ENCODE results near the gene ELMOD3.
A peak's percentile ranks its signal among the peaks of the same experiment; 100 is the strongest.
"Not testable (repeated sequence)": the region's sequence is repeated elsewhere in the genome, so short reads cannot be mapped to it uniquely, and the experiment has no call there.

The ELMOD3 gene

GRCh38 chr2:85329701-85330100, 24.9 kb upstream of the ELMOD3 start:
- not testable (repeated sequence) for DNase-seq

GRCh38 chr2:85330839-85331636, 23.5 kb upstream of the ELMOD3 start:
- DNase-seq = peak; percentile 21

GRCh38 chr2:85333877-85334276, 20.7 kb upstream of the ELMOD3 start:
- not testable (repeated sequence) for DNase-seq

- no peak for DNase-seq
These were observed 19.6 kb upstream of the ELMOD3 start for GRCh38 chr2:85334928-85335327.

- no peak for DNase-seq
These were observed 14.3 kb upstream of the ELMOD3 start for GRCh38 chr2:85340034-85340892.

- DNase-seq = no peak
These were observed 13.1 kb upstream of the ELMOD3 start for GRCh38 chr2:85341269-85342029.

GRCh38 chr2:85342156-85342555, 12.4 kb upstream of the ELMOD3 start:
- DNase-seq = no peak

- DNase-seq = not testable (repeated sequence)
These were observed 11.2 kb upstream of the ELMOD3 start for GRCh38 chr2:85343207-85343895.

- DNase-seq = no peak
These were observed 10.1 kb upstream of the ELMOD3 start for GRCh38 chr2:85344356-85344954.

- no peak for DNase-seq
These were observed 7.0 kb upstream of the ELMOD3 start for GRCh38 chr2:85347599-85347998.

GRCh38 chr2:85353876-85354285, 688 bp upstream of the ELMOD3 start:
- DNase-seq = peak; percentile 13

GRCh38 chr2:85355073-85355410, 473 bp downstream of the ELMOD3 start:
- no peak for DNase-seq

- DNase-seq = no peak
These were observed 952 bp downstream of the ELMOD3 start for GRCh38 chr2:85355521-85355920.

GRCh38 chr2:85356186-85356585, 1.6 kb downstream of the ELMOD3 start:
- DNase-seq = no peak

GRCh38 chr2:85357736-85358135, 3.2 kb downstream of the ELMOD3 start:
- DNase-seq = no peak

GRCh38 chr2:85362653-85363387, 8.3 kb downstream of the ELMOD3 start:
- DNase-seq = not testable (repeated sequence)

- DNase-seq = no peak
These were observed 12.6 kb downstream of the ELMOD3 start for GRCh38 chr2:85367180-85367579.

GRCh38 chr2:85368921-85369320, 14.4 kb downstream of the ELMOD3 start:
- no peak for DNase-seq

- no peak for DNase-seq
These were observed 14.9 kb downstream of the ELMOD3 start for GRCh38 chr2:85369500-85369899.

- DNase-seq = no peak
These were observed 16.5 kb downstream of the ELMOD3 start for GRCh38 chr2:85371045-85371444.

- no peak for DNase-seq
These were observed 21.9 kb downstream of the ELMOD3 start for GRCh38 chr2:85376291-85377065.

Measured in activated naive CD4-positive, alpha-beta T cell treated with Interleukin-2 at 50 U/mL for 16 hours (primary cell).